Neural cell (in vitro differentiated cells): ENCODE results near the gene SKAP1. TPM values are rescaled to one million over a fixed set of nuclear protein-coding genes. Genes with fewer than 3 reads are reported as not detected.
A peak's percentile ranks its signal among the peaks of the same experiment; 100 is the strongest.

Experiments used
- H2AFZ ChIP-seq: fragments of 200-600, 300-800 bp; sonication (generic), shearing (Covaris generic); 2 replicates; pipeline ENCODE4 v1.6.0; 2014; ENCODE audit warnings: low read depth, mild to moderate bottlenecking, antibody characterized with exemption, low read length, moderate library complexity
- H3F3A ChIP-seq: fragments of 200-600 bp; shearing (Covaris generic); 2 replicates; pipeline ENCODE4 v1.6.1; 2016; ENCODE audit warnings: mild to moderate bottlenecking, moderate library complexity, mixed read lengths, antibody characterized with exemption, low read length; ENCODE audit not compliant: insufficient read depth, poor library complexity, severe bottlenecking
- H3K27ac ChIP-seq: fragments of 200-600, 300-800 bp; sonication (generic), shearing (Covaris generic); 2 replicates; pipeline ENCODE4 v1.5.1; 2014; ENCODE audit warnings: mild to moderate bottlenecking, low read length, moderate library complexity
- H3K27me3 ChIP-seq: fragments of 300-800, 200-600 bp; sonication (generic), shearing (Covaris generic); 2 replicates; pipeline ENCODE4 v1.6.0; 2014; ENCODE audit warnings: mild to moderate bottlenecking, low read depth, low read length, moderate library complexity; ENCODE audit not compliant: insufficient read depth
- H3K36me3 ChIP-seq: fragments of 300-800, 200-600 bp; sonication (generic), shearing (Covaris generic); 2 replicates; pipeline ENCODE4 v1.5.1; 2014; ENCODE audit warnings: mild to moderate bottlenecking, antibody characterized with exemption, low read length, moderate library complexity; ENCODE audit not compliant: insufficient read depth
- H3K4me2 ChIP-seq: fragments of 300-800, 200-600 bp; sonication (generic), shearing (Covaris generic); 2 replicates; pipeline ENCODE4 v1.6.0; 2014; ENCODE audit warnings: mild to moderate bottlenecking, low read length
- H3K4me3 ChIP-seq: fragments of 300-800, 200-600 bp; sonication (generic), shearing (Covaris generic); 2 replicates; pipeline ENCODE4 v1.5.1; 2014; ENCODE audit warnings: mild to moderate bottlenecking, low read length, moderate library complexity
- H3K79me2 ChIP-seq: fragments of 200-600 bp; shearing (Covaris generic); replicated peaks from 2 replicates; pipeline ENCODE4 v1.6.0; 2014; ENCODE audit warnings: mild to moderate bottlenecking, low read length, moderate library complexity; ENCODE audit not compliant: insufficient read depth
- H3K9ac ChIP-seq: fragments of 300-800, 200-600 bp; sonication (generic), shearing (Covaris generic); 2 replicates; pipeline ENCODE4 v1.6.1; 2016; ENCODE audit warnings: mild to moderate bottlenecking, low read length, mixed read lengths
- H3K9me2 ChIP-seq: fragments of 200-600 bp; shearing (Covaris generic); 2 replicates; pipeline ENCODE4 v1.6.1; 2016; ENCODE audit warnings: mild to moderate bottlenecking, low read length, mixed read lengths; ENCODE audit not compliant: insufficient read depth
- H3K9me3 ChIP-seq: fragments of 200-600, 300-800 bp; sonication (generic), shearing (Covaris generic); 2 replicates; pipeline ENCODE4 v1.6.1; 2016; ENCODE audit warnings: mild to moderate bottlenecking, mixed run types, low read length, moderate library complexity, mixed read lengths
- H4K20me1 ChIP-seq: fragments of 200-600 bp; shearing (Covaris generic); 2 replicates; pipeline ENCODE4 v1.6.1; 2016; ENCODE audit warnings: mild to moderate bottlenecking, mixed run types; ENCODE audit not compliant: insufficient read depth
- CTCF ChIP-seq: fragments of 450-650 bp; IDR thresholded peaks from 2 replicates; pipeline ENCODE4 v1.5.1; 2014; ENCODE audit warnings: antibody characterized with exemption, mild to moderate bottlenecking, moderate library complexity; ENCODE audit not compliant: poor library complexity, severe bottlenecking
- EP300 ChIP-seq: fragments of 450-650 bp; conservative IDR thresholded peaks from 2 replicates; pipeline ENCODE4 v1.6.1; 2014; ENCODE audit warnings: antibody characterized with exemption, mild to moderate bottlenecking, moderate library complexity; ENCODE audit not compliant: poor library complexity, severe bottlenecking
- EZH2 ChIP-seq: fragments of 200-600, 300-800 bp; shearing (Covaris generic), sonication (generic); IDR thresholded peaks from 2 replicates; pipeline ENCODE4 v1.6.1; 2014; ENCODE audit warnings: antibody characterized with exemption, low read length, borderline replicate concordance, mild to moderate bottlenecking; ENCODE audit not compliant: insufficient read depth, poor library complexity, severe bottlenecking
- MXI1 ChIP-seq: fragments of 450-650 bp; conservative IDR thresholded peaks from 2 replicates; pipeline ENCODE4 v1.6.1; 2014; ENCODE audit warnings: antibody characterized with exemption, mild to moderate bottlenecking; ENCODE audit not compliant: poor library complexity, severe bottlenecking
- POLR2AphosphoS5 ChIP-seq: IDR thresholded peaks from 2 replicates; pipeline ENCODE4 v1.6.1; 2012
- RAD21 ChIP-seq: fragments of 450-650 bp; conservative IDR thresholded peaks from 2 replicates; pipeline ENCODE4 v1.6.1; 2014; ENCODE audit warnings: antibody characterized with exemption, mild to moderate bottlenecking, moderate library complexity
- SMC3 ChIP-seq: fragments of 450-650 bp; conservative IDR thresholded peaks from 2 replicates; pipeline ENCODE4 v1.6.1; 2014; ENCODE audit warnings: antibody characterized with exemption, mild to moderate bottlenecking, moderate library complexity; ENCODE audit not compliant: poor library complexity
- TAF1 ChIP-seq: IDR thresholded peaks from 2 replicates; pipeline ENCODE4 v1.6.1; 2012; ENCODE audit warnings: low read depth
- polyA plus RNA-seq: library from polyadenylated mRNA; depleted of rRNA; stranded (reverse); fragments of >200 nt; gene quantifications from 2 replicates; pipeline ENCODE4 v1.2.3, GENCODE V29; 2014
- TF ChIP-seq, protein P1 (sequence below): IDR thresholded peaks from 2 replicates; pipeline ENCODE4 v1.6.1; 2012; ENCODE audit warnings: borderline replicate concordance

SKAP1 gene
- polyA plus RNA-seq, 1 donor from 2014 or later: 0.63 TPM

- Histone ChIP-seq H2AFZ (no peak overlapping the region), H3K36me3 (no peaks in the 10 kb centered on the region), H3K27me3 (no peaks in the 10 kb centered on the region), H3K9me3 (no peaks in the 10 kb centered on the region), H3K4me2 (no peak overlapping the region), H4K20me1 (no peaks in the 10 kb centered on the region), H3K79me2 (no peaks in the 10 kb centered on the region), H3K9me2 (no peaks in the 10 kb centered on the region), H3K27ac (no peak overlapping the region), H3F3A (no peaks in the 10 kb centered on the region), H3K9ac (no peak overlapping the region), H3K4me3 (peak overlapping the region; percentile 3)
- TF ChIP-seq, protein P1, sequence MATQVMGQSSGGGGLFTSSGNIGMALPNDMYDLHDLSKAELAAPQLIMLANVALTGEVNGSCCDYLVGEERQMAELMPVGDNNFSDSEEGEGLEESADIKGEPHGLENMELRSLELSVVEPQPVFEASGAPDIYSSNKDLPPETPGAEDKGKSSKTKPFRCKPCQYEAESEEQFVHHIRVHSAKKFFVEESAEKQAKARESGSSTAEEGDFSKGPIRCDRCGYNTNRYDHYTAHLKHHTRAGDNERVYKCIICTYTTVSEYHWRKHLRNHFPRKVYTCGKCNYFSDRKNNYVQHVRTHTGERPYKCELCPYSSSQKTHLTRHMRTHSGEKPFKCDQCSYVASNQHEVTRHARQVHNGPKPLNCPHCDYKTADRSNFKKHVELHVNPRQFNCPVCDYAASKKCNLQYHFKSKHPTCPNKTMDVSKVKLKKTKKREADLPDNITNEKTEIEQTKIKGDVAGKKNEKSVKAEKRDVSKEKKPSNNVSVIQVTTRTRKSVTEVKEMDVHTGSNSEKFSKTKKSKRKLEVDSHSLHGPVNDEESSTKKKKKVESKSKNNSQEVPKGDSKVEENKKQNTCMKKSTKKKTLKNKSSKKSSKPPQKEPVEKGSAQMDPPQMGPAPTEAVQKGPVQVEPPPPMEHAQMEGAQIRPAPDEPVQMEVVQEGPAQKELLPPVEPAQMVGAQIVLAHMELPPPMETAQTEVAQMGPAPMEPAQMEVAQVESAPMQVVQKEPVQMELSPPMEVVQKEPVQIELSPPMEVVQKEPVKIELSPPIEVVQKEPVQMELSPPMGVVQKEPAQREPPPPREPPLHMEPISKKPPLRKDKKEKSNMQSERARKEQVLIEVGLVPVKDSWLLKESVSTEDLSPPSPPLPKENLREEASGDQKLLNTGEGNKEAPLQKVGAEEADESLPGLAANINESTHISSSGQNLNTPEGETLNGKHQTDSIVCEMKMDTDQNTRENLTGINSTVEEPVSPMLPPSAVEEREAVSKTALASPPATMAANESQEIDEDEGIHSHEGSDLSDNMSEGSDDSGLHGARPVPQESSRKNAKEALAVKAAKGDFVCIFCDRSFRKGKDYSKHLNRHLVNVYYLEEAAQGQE: no peak
- TF ChIP-seq POLR2AphosphoS5: no peak
- no peak for TF ChIP-seq CTCF
- TF ChIP-seq TAF1: no peak
- no peak for TF ChIP-seq SMC3
- TF ChIP-seq MXI1: no peak
- TF ChIP-seq RAD21: no peak
- no peak for TF ChIP-seq EP300
- TF ChIP-seq EZH2: no peak
Observed at GRCh38 chr17:48184721-48185120, 245.3 kb downstream of the SKAP1 start.

DNA sequence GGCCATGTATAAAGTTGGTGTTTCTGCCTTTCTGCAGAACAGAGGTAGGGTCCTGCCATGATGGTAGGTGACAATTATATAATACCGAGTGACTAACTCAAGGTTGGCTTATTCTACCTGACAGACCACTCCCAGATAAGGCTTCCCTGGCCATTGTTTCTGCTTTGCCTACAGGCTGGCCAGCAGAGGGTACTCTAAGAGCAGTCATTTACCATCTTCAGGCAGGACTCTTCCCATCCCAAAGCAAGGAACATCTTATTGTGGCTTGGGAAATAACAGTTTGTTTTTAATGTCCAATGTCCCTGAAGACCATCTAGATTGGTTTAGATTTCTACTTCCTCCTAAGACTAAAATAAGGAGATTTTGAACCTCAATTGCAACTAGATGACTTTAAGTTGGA is 248.4 kb downstream of the SKAP1 start:
- H4K20me1 ChIP-seq: no peaks in the 10 kb centered on the region
- no peaks in the 10 kb centered on the region for H3K36me3 ChIP-seq
- H3K27ac ChIP-seq: no peak overlapping the region
- no peaks in the 10 kb centered on the region for H3K9me2 ChIP-seq
- no peak overlapping the region for H2AFZ ChIP-seq
- no peaks in the 10 kb centered on the region for H3F3A ChIP-seq
- no peaks in the 10 kb centered on the region for H3K79me2 ChIP-seq
- no peak for TF ChIP-seq EP300
- TF ChIP-seq, protein P1: no peak
- TF ChIP-seq POLR2AphosphoS5: no peak
- no peak for TF ChIP-seq TAF1
- TF ChIP-seq MXI1: no peak
- TF ChIP-seq EZH2: no peak
- peak; percentile 50 for TF ChIP-seq RAD21
- TF ChIP-seq CTCF: peak; percentile 51
- peak; percentile 44 for TF ChIP-seq SMC3
- no peak overlapping the region for H3K4me3 ChIP-seq
- H3K9me3 ChIP-seq: no peaks in the 10 kb centered on the region
- no peak overlapping the region for H3K4me2 ChIP-seq
- no peaks in the 10 kb centered on the region for H3K27me3 ChIP-seq
- H3K9ac ChIP-seq: no peak overlapping the region
